Colonic mucosa (tissue), 4 donors: ENCODE measurements around the gene EMP2. TPM values are rescaled to one million over a fixed set of nuclear protein-coding genes. Genes with fewer than 3 reads are reported as not detected.
"Not testable (repeated sequence)": the region's sequence is repeated elsewhere in the genome, so short reads cannot be mapped to it uniquely, and the experiment has no call there.

Source experiments
- DNase-seq: peaks from one replicate; pipeline ENCODE4 v3.0.0-alpha.2; 2020
- H3K27ac ChIP-seq: fragments of 200-600 bp; one replicate; pipeline ENCODE4 v1.8.0; 2021
- H3K27me3 ChIP-seq: fragments of 200-600 bp; one replicate; pipeline ENCODE4 v1.8.0; 2021
- H3K36me3 ChIP-seq: fragments of 200-600 bp; one replicate; pipeline ENCODE4 v1.8.0; 2021
- H3K4me1 ChIP-seq: fragments of 200-600 bp; one replicate; pipeline ENCODE4 v1.8.0; 2021; ENCODE audit warnings: mild to moderate bottlenecking
- H3K4me3 ChIP-seq: fragments of 200-600 bp; one replicate; pipeline ENCODE4 v1.8.0; 2021
- H3K9ac ChIP-seq, 2 donors: one replicate each; pipeline ENCODE4 v1.7.0; 2013; ENCODE audit warnings: control low read depth in 2 of 2, low read depth in 2 of 2, low read length in 2 of 2
- H3K9me3 ChIP-seq: fragments of 200-600 bp; one replicate; pipeline ENCODE4 v1.8.0; 2021
- intact Hi-C: fragments of 100-400 bp; cut with DNase I; formaldehyde crosslinking; loops from one replicate; pipeline ENCODE4 v1.14.1; 2022
- total RNA-seq, 2 donors: library from RNA; stranded (reverse); fragmentation: NEBNext Ultra II Directional in 1 of 2; extraction: Animal tissue kit (Norgen Biotek cat#: 25700) in 1 of 2; gene quantifications; one replicate each; pipeline ENCODE4 v1.2.1, GENCODE V29; 2021
- TF ChIP-seq, protein P1 (sequence below): fragments of 200-600 bp; IDR thresholded peaks from one replicate; pipeline ENCODE4 v1.8.0; 2022; ENCODE audit warnings: antibody characterized with exemption, mild to moderate bottlenecking
- donor health status: healthy.
- donor health status: DM: no; HTN: no; CAD: no.
- donor health status: DM: no; HTN: no; CAD: no.

EMP2 gene
- total RNA-seq, 2 donors from 2014 or later: 113 to 133 TPM

DNA sequence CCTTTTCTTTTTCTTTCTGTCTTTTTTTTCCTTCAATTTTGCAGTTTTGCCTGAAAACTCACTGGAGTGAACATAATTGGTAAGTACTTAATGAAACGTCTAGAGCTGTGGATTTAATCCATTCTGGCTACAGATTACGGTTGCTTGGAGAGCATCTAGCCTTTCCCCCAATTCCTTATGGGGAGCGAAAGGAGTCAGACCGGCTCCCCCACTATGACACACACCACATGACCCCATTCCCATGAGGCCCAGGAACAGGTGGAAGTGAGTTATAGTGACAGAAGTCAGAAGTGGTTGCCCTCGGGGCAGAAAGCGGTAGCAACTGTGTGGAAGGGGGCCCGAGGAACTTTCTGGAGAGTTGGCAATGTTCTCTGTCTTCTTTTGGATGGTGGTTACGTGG, 41.2 kb downstream of the EMP2 start:
- Histone ChIP-seq H3K36me3 (no peaks in the 10 kb centered on the region), H3K4me1 (no peaks in the 10 kb centered on the region), H3K4me3 (no peak overlapping the region), H3K27me3 (no peaks in the 10 kb centered on the region), H3K9me3 (no peaks in the 10 kb centered on the region), H3K9ac (no peak overlapping the region), H3K27ac (no peak overlapping the region)
- DNase-seq: no peak
- TF ChIP-seq, protein P1, sequence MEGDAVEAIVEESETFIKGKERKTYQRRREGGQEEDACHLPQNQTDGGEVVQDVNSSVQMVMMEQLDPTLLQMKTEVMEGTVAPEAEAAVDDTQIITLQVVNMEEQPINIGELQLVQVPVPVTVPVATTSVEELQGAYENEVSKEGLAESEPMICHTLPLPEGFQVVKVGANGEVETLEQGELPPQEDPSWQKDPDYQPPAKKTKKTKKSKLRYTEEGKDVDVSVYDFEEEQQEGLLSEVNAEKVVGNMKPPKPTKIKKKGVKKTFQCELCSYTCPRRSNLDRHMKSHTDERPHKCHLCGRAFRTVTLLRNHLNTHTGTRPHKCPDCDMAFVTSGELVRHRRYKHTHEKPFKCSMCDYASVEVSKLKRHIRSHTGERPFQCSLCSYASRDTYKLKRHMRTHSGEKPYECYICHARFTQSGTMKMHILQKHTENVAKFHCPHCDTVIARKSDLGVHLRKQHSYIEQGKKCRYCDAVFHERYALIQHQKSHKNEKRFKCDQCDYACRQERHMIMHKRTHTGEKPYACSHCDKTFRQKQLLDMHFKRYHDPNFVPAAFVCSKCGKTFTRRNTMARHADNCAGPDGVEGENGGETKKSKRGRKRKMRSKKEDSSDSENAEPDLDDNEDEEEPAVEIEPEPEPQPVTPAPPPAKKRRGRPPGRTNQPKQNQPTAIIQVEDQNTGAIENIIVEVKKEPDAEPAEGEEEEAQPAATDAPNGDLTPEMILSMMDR: no peak
- intact Hi-C loops: no loop called here

DNA sequence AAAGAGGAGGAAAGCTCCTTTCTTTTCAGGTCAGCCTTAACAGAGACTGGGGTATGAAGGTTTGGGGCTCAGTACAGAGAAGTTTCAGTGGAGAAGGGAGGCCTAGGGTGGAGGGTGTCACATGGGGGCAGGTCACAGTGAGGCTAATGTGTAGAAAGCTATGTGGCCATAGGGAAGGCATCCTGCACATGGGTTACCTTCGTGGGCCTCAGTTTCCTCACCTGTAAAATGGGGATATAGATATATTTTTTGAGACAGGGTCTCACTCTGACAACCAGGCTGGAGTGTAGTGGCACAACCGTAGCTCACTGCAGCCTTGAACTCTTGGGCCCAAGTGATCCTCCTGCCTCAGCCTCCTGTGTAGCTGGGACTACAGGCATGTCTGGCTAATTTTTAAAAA, 41.8 kb downstream of the EMP2 start:
- intact Hi-C loops: no loop called here

DNA sequence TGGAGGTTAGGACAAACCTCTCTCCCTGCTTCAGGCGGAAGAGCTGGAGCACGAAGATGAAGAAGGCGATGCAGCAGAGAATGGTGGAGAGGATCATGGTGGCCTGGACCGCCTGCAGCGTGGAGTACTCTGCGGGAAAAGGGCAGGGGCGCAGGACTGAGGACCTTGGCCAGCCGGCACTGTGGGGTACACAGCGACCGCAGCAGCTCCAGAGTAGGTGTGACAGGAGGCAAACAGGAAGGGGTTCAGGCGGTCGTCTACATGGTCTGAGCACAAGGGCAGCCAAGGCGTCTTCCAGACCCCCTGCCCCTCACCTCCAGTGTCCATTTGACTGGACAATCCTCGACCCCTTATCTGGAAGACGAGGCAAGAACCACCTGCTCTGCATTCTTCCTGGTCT, 42.5 kb downstream of the EMP2 start:
- H3K27me3 ChIP-seq: no peaks in the 10 kb centered on the region
- H3K4me3 ChIP-seq: no peak overlapping the region
- TF ChIP-seq, protein P1: no peak
- no peak for DNase-seq
- no peaks in the 10 kb centered on the region for H3K36me3 ChIP-seq
- H3K9ac ChIP-seq: no peak overlapping the region
- H3K4me1 ChIP-seq: no peaks in the 10 kb centered on the region
- H3K9me3 ChIP-seq: no peaks in the 10 kb centered on the region
- intact Hi-C loops: no loop called here
- H3K27ac ChIP-seq: no peak overlapping the region

More for the DNA sequence above, 41.8 kb downstream of the EMP2 start:
- no peak overlapping the region for H3K27ac ChIP-seq
- TF ChIP-seq, protein P1: no peak
- H3K27me3 ChIP-seq: no peaks in the 10 kb centered on the region
- no peak for DNase-seq
- no peaks in the 10 kb centered on the region for H3K4me1 ChIP-seq
- H3K9me3 ChIP-seq: no peaks in the 10 kb centered on the region
- no peaks in the 10 kb centered on the region for H3K36me3 ChIP-seq
- no peak overlapping the region for H3K9ac ChIP-seq
- H3K4me3 ChIP-seq: no peak overlapping the region

DNA sequence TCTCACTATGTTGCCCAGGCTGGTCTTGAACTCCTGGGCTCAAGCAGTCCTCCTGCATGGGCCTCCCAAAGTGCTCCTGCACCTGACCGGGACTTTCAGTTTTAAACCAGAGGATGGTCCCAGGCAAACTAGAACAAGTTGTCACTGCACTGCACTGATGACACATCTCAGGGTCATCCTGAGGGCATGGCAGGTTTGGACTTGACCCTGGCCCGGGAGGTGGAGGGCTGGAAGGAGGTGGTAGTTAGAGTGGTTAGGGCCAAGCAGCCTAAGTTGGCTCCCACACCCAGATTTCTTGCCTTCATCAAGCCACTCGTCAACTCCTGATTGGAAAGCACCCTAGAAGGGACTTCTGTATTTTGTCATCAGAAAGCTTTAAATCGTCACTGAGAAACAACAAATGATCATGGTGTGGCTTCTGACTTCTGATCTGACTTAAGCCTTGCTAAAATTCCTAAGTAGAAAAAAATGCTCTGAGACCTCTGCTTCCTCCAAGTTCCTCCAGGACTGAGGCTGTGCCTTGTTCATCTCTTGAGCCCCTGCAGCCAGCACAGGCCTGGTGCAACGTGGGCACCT, 43.5 kb downstream of the EMP2 start:
- Histone ChIP-seq H3K4me1 (no peaks in the 10 kb centered on the region), H3K9me3 (no peaks in the 10 kb centered on the region), H3K9ac (no peak overlapping the region), H3K27ac (no peak overlapping the region), H3K36me3 (no peaks in the 10 kb centered on the region), H3K27me3 (no peaks in the 10 kb centered on the region), H3K4me3 (no peak overlapping the region)
- intact Hi-C loops: no loop called here
- no peak for DNase-seq
- TF ChIP-seq, protein P1: no peak

DNA sequence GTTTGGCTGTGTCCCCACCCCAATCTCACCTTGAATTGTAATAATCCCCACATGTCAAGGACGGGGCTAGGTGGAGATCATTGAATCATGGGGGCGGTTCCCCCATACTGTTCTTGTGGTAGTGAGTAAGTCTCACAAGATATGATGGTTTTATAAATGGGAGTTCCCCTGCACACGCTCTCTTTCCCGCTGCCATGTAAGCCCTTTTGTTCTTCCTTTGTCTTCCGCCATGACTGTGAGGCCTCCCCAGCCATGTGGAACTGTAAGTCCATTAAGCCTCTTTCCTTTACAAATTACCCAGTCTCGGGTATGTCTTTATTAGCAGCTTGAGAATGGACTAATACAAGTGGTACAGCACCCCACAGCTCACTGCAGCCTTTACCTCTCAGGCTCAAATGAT, 44.1 kb downstream of the EMP2 start:
- intact Hi-C loops, H3K4me1 ChIP-seq, H3K27ac ChIP-seq, H3K27me3 ChIP-seq, H3K9ac ChIP-seq, DNase-seq, H3K4me3 ChIP-seq, H3K36me3 ChIP-seq, H3K9me3 ChIP-seq: not testable (repeated sequence)

DNA sequence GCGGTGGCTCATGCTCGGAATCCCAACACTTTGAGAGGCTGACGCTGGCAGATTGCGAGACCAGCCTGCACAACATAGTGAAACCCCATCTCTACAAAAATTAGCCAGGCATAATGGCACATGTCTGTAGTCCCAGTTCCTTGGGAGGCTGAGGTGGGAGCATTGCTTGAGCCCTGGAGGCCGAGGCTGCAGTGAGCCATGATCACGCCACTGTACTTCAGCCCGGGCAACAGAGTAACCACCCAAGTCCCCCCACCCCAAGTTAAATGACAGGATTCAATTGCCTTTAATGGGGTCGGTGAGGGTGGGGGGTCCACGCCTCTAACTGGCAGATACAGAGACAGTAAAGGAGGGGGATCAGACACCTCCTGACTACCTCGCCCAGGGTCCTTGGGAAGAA, 44.9 kb downstream of the EMP2 start:
- H3K9me3 ChIP-seq: no peaks in the 10 kb centered on the region
- intact Hi-C loops: no loop called here
- TF ChIP-seq, protein P1: no peak
- no peaks in the 10 kb centered on the region for H3K36me3 ChIP-seq
- H3K9ac ChIP-seq: no peak overlapping the region
- H3K4me3 ChIP-seq: no peak overlapping the region
- H3K4me1 ChIP-seq: no peaks in the 10 kb centered on the region
- no peak overlapping the region for H3K27ac ChIP-seq
- H3K27me3 ChIP-seq: no peaks in the 10 kb centered on the region
- DNase-seq: no peak
